ENCODE data around the gene TYMP. TPM values are rescaled to one million over a fixed set of nuclear protein-coding genes. Genes with fewer than 3 reads are reported as not detected.

TYMP gene
- total and polyA plus RNA-seq, 2 of the 8 experiments (the other 6 are each of a cell fraction or from before 2014, with no cell fraction given), result 0.43 to 0.48 TPM

DNA sequence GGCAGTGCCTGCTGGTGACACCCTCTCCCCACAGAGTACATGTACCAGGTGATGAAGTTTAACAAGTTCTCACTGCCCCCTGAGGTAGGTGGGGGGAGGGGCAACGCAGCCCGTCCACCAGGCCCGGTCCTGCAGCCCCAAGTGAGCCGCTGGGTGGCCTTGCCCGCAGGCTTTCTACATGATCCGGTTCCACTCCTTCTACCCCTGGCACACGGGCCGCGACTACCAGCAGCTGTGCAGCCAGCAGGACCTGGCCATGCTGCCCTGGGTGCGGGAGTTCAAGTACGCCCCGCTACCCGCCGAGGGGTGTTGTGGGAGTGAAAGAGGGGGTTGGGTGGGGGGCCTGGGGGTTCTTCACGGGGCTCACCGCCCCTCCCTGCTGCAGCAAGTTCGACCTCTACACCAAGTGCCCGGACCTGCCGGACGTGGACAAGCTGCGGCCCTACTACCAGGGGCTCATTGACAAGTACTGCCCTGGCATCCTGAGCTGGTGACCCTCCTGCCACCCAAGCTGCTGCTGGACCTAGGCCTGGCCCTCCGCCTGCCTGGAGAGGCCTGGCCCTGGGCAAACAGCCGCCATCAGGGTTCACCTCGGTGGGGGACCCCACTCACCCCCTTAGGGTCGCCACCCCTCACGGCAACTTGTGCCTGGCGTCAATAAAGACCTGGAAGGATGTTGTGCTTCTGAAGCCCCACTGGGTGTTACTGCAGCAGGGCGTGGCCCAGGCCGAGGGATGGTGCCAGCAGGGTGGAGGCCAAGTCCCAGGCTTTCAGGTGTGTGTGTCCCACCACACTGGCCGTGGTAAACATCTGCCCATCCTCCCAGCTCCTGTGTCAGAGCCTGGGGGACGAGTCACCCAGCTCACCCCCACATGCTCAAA lies 40.2 kb downstream of the TYMP start:
- no peak overlapping the region for H2BK120ac ChIP-seq (replicated peaks; ENCODE audit: low read depth, low read length)
- peak in 1 of 2 experiments; percentile 46 for DNase-seq (ENCODE audit: low read depth in 1 of 2, low spot score in 2 of 2)
- ChIA-PET CTCF (ENCODE audit: partially characterized antibody) (interaction anchor here (0.7 to 1.5 kb wide), 4 partner anchors 8 to 85 kb away, joined by 3 to 7 read pairs (median 4); no protein-coding TSS in a partner anchor), POLR2A (ENCODE audit: partially characterized antibody) (interaction anchor here (0.8 kb wide), 1 partner anchor 8 kb away, joined by 5 read pairs; no protein-coding TSS in a partner anchor)
- no peak overlapping the region for H3K23ac ChIP-seq (ENCODE audit: insufficient read length)
- no peaks in the 10 kb centered on the region for H3K36me3 ChIP-seq (ENCODE audit: control insufficient read depth in 2 of 4, insufficient read depth in 4 of 4, low read length in 3 of 4)
- H3K9ac ChIP-seq (replicated peaks in 1 of 4; ENCODE audit: extremely low read depth in 1 of 4, low read depth in 3 of 4, low read length in 3 of 4), result no peak overlapping the region
- no peak overlapping the region for H3K4me2 ChIP-seq (ENCODE audit: insufficient read depth in 1 of 2, low read depth in 2 of 2, low read length in 2 of 2)
- H4K5ac ChIP-seq (ENCODE audit: insufficient read length, low read depth, low read length), result no peak overlapping the region
- TF ChIP-seq TAF1 (IDR thresholded peaks at IDR 0.05; ENCODE audit: low read depth, low read length) (no peak), TEAD4 (IDR thresholded peaks at IDR 0.05; ENCODE audit: low read depth, low read length) (no peak), HDAC2 (IDR thresholded peaks at IDR 0.05; ENCODE audit: borderline replicate concordance in 1 of 2, low read depth in 2 of 2, low read length in 2 of 2) (no peak), BRCA1 (IDR thresholded peaks at IDR 0.05; ENCODE audit: low read depth, low read length) (no peak), ASH2L (IDR thresholded peaks at IDR 0.05; ENCODE audit: low read length) (no peak), CEBPB (IDR thresholded peaks at IDR 0.05; ENCODE audit: low read depth, low read length) (no peak), KDM4A (IDR thresholded peaks at IDR 0.05; ENCODE audit: low read depth, low read length, severe bottlenecking) (no peak), TAF7 (optimal IDR thresholded peaks at IDR 0.05; ENCODE audit: borderline replicate concordance, low read depth, low read length) (no peak)
- TF ChIP-seq, protein P1, sequence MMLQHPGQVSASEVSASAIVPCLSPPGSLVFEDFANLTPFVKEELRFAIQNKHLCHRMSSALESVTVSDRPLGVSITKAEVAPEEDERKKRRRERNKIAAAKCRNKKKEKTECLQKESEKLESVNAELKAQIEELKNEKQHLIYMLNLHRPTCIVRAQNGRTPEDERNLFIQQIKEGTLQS (IDR thresholded peaks at IDR 0.05; ENCODE audit: insufficient read depth, low read depth, low read length), result no peak
- no peak for FAIRE-seq
- no peak overlapping the region for H4K91ac ChIP-seq (replicated peaks; ENCODE audit: insufficient read length, low read length)
- H3K4ac ChIP-seq (replicated peaks; ENCODE audit: insufficient read length, low read depth, low read length), result no peak overlapping the region
- H3K27me3 ChIP-seq (replicated peaks in 1 of 4; ENCODE audit: control insufficient read depth in 3 of 4, extremely low read depth in 1 of 4, insufficient read depth in 3 of 4, low read length in 3 of 4), result peaks cover 0 to 2% (median 0%) of the 10 kb centered on the region in 4 experiments; a peak in 1 of 7 replicates
- H2AK5ac ChIP-seq (ENCODE audit: low read depth, low read length), result no peak overlapping the region
- H2AFZ ChIP-seq (ENCODE audit: low read length), result no peak overlapping the region
- WGBS, 2 experiments (ENCODE audit: extremely low coverage in 1 of 2, insufficient coverage in 1 of 2, insufficient read length in 1 of 2, insufficient replicate concordance in 2 of 2, low coverage in 1 of 2, low lambda C conversion rate in 2 of 2, missing lambda C conversion rate in 1 of 2), result 90% methylated on average over 28 of the region's 31 CpGs; no CpG with 5 or more reads in 1 of the 2 experiments
- no peaks in the 10 kb centered on the region; a peak in 1 of 7 replicates for H3K4me1 ChIP-seq (replicated peaks in 1 of 4; ENCODE audit: control insufficient read depth in 3 of 4, insufficient read depth in 4 of 4, low read length in 3 of 4)
- H2BK15ac ChIP-seq (ENCODE audit: low read length), result no peak overlapping the region
- no peak overlapping the region for H3K4me3 ChIP-seq (ENCODE audit: extremely low read depth in 1 of 4, insufficient read depth in 2 of 4, low read depth in 3 of 4, low read length in 4 of 4)
- H3K18ac ChIP-seq (ENCODE audit: extremely low read depth, low read length), result no peak overlapping the region
- no peaks in the 10 kb centered on the region for H4K20me1 ChIP-seq (replicated peaks in 1 of 2; ENCODE audit: control insufficient read depth in 1 of 2, insufficient read depth in 2 of 2, low read length in 2 of 2)
- H3K14ac ChIP-seq (ENCODE audit: insufficient read length), result no peak overlapping the region
- H2BK5ac ChIP-seq (ENCODE audit: low read depth, low read length), result no peak overlapping the region
- H4K8ac ChIP-seq (ENCODE audit: extremely low read depth, insufficient read depth, low read length), result peak overlapping the region; percentile 68
- H3K79me1 ChIP-seq (ENCODE audit: low read depth, low read length), result no peaks in the 10 kb centered on the region
- H3K27ac ChIP-seq (ENCODE audit: low read depth, low read length), result no peak overlapping the region
- no peak overlapping the region for H3K56ac ChIP-seq (replicated peaks; ENCODE audit: insufficient read length, low read depth, low read length)
- no peaks in the 10 kb centered on the region for H3K9me3 ChIP-seq (ENCODE audit: insufficient read depth in 2 of 2, low read depth in 1 of 2, low read length in 1 of 2)
- H3K23me2 ChIP-seq (ENCODE audit: low read depth, low read length), result no peaks in the 10 kb centered on the region
- no peaks in the 10 kb centered on the region for H3K79me2 ChIP-seq (ENCODE audit: control insufficient read depth in 1 of 2, insufficient read depth in 2 of 2, low read length in 2 of 2)
- H2BK12ac ChIP-seq (ENCODE audit: low read depth, low read length), result no peak overlapping the region
- H2BK20ac ChIP-seq (ENCODE audit: low read length), result no peak overlapping the region
